Sigmoid colon (tissue), 7 donors: ENCODE data around the gene MROH8. TPM values are rescaled to one million over a fixed set of nuclear protein-coding genes. Genes with fewer than 3 reads are reported as not detected.

Experiments
- DNase-seq: peaks from one replicate; pipeline ENCODE4 v3.0.0-alpha.2; 2019
- H3K27ac ChIP-seq, 4 donors: fragments of 200-600 bp; sonication (generic); one replicate each; pipeline ENCODE4 v1.5.1; 2016 to 2019; ENCODE audit warnings: mild to moderate bottlenecking in 1 of 4
- H3K27me3 ChIP-seq, 3 donors: fragments of 200-600 bp; sonication (generic); one replicate each; pipeline ENCODE4 v1.5.1; 2019; ENCODE audit warnings: mild to moderate bottlenecking in 1 of 3
- H3K36me3 ChIP-seq, 4 donors: fragments of 200-600 bp; sonication (generic); one replicate each; pipeline ENCODE4 v1.5.1; 2016 to 2019
- H3K4me1 ChIP-seq, 4 donors: fragments of 200-600 bp; sonication (generic); one replicate each; pipeline ENCODE4 v1.5.1; 2017 to 2019
- H3K4me3 ChIP-seq, 4 donors: fragments of 200-600 bp; sonication (generic); one replicate each; pipeline ENCODE4 v1.5.1; 2017 to 2019; ENCODE audit warnings: mild to moderate bottlenecking in 2 of 4, moderate library complexity in 1 of 4
- H3K9me3 ChIP-seq, 4 donors: fragments of 200-600 bp in 3 of 4; sonication (generic) in 3 of 4; one replicate each; pipeline versions ENCODE4 v1.5.1 to v1.6.1; 2013 to 2019
- CTCF ChIP-seq, 4 experiments: fragments of 450-650 bp in 3 of 4; fragments of 200-600 bp in 1 of 4; IDR thresholded peaks; one replicate each; pipeline ENCODE4 v1.5.1; 2016 to 2019; ENCODE audit warnings: antibody characterized with exemption in 4 of 4, mild to moderate bottlenecking in 3 of 4, moderate library complexity in 2 of 4
- EP300 ChIP-seq, 4 donors: sonication (generic); formaldehyde crosslinking; IDR thresholded peaks; one replicate each; pipeline ENCODE4 v1.6.1; 2017; ENCODE audit warnings: antibody characterized with exemption in 4 of 4
- POLR2A ChIP-seq, 2 donors: fragments of 450-650 bp; IDR thresholded peaks; one replicate each; pipeline ENCODE4 v1.6.1; 2016; ENCODE audit warnings: antibody characterized with exemption in 2 of 2, mild to moderate bottlenecking in 2 of 2, moderate library complexity in 2 of 2
- POLR2AphosphoS5 ChIP-seq, 4 donors: sonication (generic); formaldehyde crosslinking; IDR thresholded peaks; one replicate each; pipeline ENCODE4 v1.6.1; 2017; ENCODE audit warnings: antibody characterized with exemption in 4 of 4
- WGBS, 2 donors: extraction: QIAGEN DNeasy Blood & Tissue Kit; methylation state at CpG; one replicate each; pipeline ENCODE4 v1.1.7; 2013; 5-methylcytosine and 5-hydroxymethylcytosine counted together
- intact Hi-C: fragments of 100-400 bp; cut with DNase I; formaldehyde crosslinking; loops from one replicate; pipeline ENCODE4 v1.15.1; 2023
- polyA plus RNA-seq, 3 donors: library from polyadenylated mRNA; stranded (reverse); fragments of 200-250 nt; gene quantifications; one replicate each; pipeline ENCODE4 v1.2.3, GENCODE V29; 2013
- total RNA-seq, 4 donors: library from RNA; depleted of rRNA; stranded (reverse); fragments of >200 nt; gene quantifications; one replicate each; pipeline ENCODE4 v1.1.0, GENCODE V29; 2016
- donor health status: healthy with polysubstance abuse.
- donor health status: Bipolar disorder and iron deficiency.
- donor health status: healthy.

The MROH8 gene
- total and polyA plus RNA-seq, 7 donors = 0.46 to 11.1 (median 2.4) TPM

- H3K4me1 ChIP-seq = peaks cover 0 to 39% (median 26%) of the 10 kb centered on the region in 4 donors
- TF ChIP-seq POLR2A (IDR thresholded peaks at IDR 0.05) (no peak), EP300 (IDR thresholded peaks at IDR 0.05) (no peak), CTCF (IDR thresholded peaks at IDR 0.05) (no peak), POLR2AphosphoS5 (IDR thresholded peaks at IDR 0.05) (no peak)
- no peak for DNase-seq
- intact Hi-C loops = no loop called here
- 86 to 88% methylated on average over 4 of the region's 4 CpGs for WGBS, 2 donors
- H3K27ac ChIP-seq = no peak overlapping the region
- peaks cover 2 to 59% (median 14%) of the 10 kb centered on the region in 4 donors for H3K36me3 ChIP-seq
- H3K9me3 ChIP-seq = no peaks in the 10 kb centered on the region
- no peak overlapping the region for H3K4me3 ChIP-seq
- H3K27me3 ChIP-seq = no peaks in the 10 kb centered on the region
Measured at GRCh38 chr20:37218976-37219375, 39.6 kb upstream of the MROH8 start.

DNA sequence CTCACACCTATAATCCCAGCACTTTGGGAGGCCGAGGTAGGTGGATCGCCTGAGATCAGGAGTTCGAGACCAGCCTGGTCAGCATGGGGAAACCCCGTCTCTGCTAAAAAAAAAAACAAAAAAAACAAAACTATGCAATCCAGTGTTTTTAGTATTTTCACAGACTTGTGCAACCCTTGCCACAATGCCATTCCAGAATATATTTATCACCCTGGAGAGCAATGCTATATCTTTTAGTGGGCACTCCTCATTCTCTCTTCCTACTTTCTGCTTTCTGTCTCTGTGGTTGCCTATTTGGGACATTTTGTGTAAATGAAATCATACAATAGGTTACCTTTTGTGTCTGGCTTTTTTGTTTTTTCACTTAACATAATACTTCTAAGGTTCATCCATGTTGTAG is 39.1 kb upstream of the MROH8 start:
- Histone ChIP-seq H3K4me3 (no peak overlapping the region), H3K9me3 (no peaks in the 10 kb centered on the region), H3K27me3 (no peaks in the 10 kb centered on the region), H3K36me3 (peaks cover 0 to 59% (median 13%) of the 10 kb centered on the region in 4 donors), H3K4me1 (peaks cover 0 to 34% (median 26%) of the 10 kb centered on the region in 4 donors), H3K27ac (no peak overlapping the region)
- DNase-seq = no peak
- 97 to 99% methylated on average over 4 of the region's 4 CpGs for WGBS, 2 donors
- no peak for TF ChIP-seq EP300 (IDR thresholded peaks at IDR 0.05)
- no peak for TF ChIP-seq POLR2A (IDR thresholded peaks at IDR 0.05)
- no peak for TF ChIP-seq POLR2AphosphoS5 (IDR thresholded peaks at IDR 0.05)
- no peak for TF ChIP-seq CTCF (IDR thresholded peaks at IDR 0.05)
- intact Hi-C loops = no loop called here

GRCh38 chr20:37209661-37210314 is 30.4 kb upstream of the MROH8 start:
- Histone ChIP-seq H3K4me3 (no peak overlapping the region), H3K9me3 (no peaks in the 10 kb centered on the region), H3K27me3 (no peaks in the 10 kb centered on the region), H3K4me1 (peaks cover 0 to 6% (median 0%) of the 10 kb centered on the region in 4 donors), H3K36me3 (peaks cover 10 to 100% (median 52%) of the 10 kb centered on the region in 4 donors), H3K27ac (no peak overlapping the region)
- intact Hi-C loops = loop anchor here (10.0 kb wide), 1 partner anchor 175 kb away; no protein-coding TSS in a partner anchor
- TF ChIP-seq POLR2A (IDR thresholded peaks at IDR 0.05) (no peak), EP300 (IDR thresholded peaks at IDR 0.05) (no peak), CTCF (IDR thresholded peaks at IDR 0.05) (no peak), POLR2AphosphoS5 (IDR thresholded peaks at IDR 0.05) (no peak)
- WGBS, 2 donors = 66 to 90% methylated on average over 6 of the region's 6 CpGs
- no peak for DNase-seq

GRCh38 chr20:37209193-37209592 is 29.8 kb upstream of the MROH8 start:
- intact Hi-C loops = loop anchor here (10.0 kb wide), 1 partner anchor 176 kb away; no protein-coding TSS in a partner anchor
- H3K9me3 ChIP-seq = no peaks in the 10 kb centered on the region
- no peak overlapping the region for H3K4me3 ChIP-seq
- TF ChIP-seq EP300 (IDR thresholded peaks at IDR 0.05) (no peak), POLR2A (IDR thresholded peaks at IDR 0.05) (no peak), CTCF (IDR thresholded peaks at IDR 0.05) (no peak), POLR2AphosphoS5 (IDR thresholded peaks at IDR 0.05) (no peak)
- peaks cover 0 to 6% (median 0%) of the 10 kb centered on the region in 4 donors for H3K4me1 ChIP-seq
- no peak overlapping the region for H3K27ac ChIP-seq
- no peaks in the 10 kb centered on the region for H3K27me3 ChIP-seq
- H3K36me3 ChIP-seq = peaks cover 13 to 100% (median 53%) of the 10 kb centered on the region in 4 donors
- 98 to 99% methylated on average over 3 of the region's 3 CpGs for WGBS, 2 donors
- no peak for DNase-seq
